Vagina (tissue), 2 donors: ENCODE results near the gene F2RL1. TPM values are rescaled to one million over a fixed set of nuclear protein-coding genes. Genes with fewer than 3 reads are reported as not detected.

ENCODE experiments used
- DNase-seq, 2 donors: peaks; one replicate each; pipeline ENCODE4 v3.0.0-alpha.2; 2017; ENCODE audit errors: extremely low spot score in 2 of 2
- H3K27ac ChIP-seq: fragments of 200-600 bp; sonication (generic); one replicate; pipeline ENCODE4 v1.5.1; 2019
- H3K27me3 ChIP-seq: fragments of 200-600 bp; sonication (generic); one replicate; pipeline ENCODE4 v1.5.1; 2019
- H3K36me3 ChIP-seq, 2 donors: fragments of 200-600 bp; sonication (generic); one replicate each; pipeline ENCODE4 v1.5.1; 2017 to 2019
- H3K4me1 ChIP-seq: fragments of 200-600 bp; sonication (generic); one replicate; pipeline ENCODE4 v1.5.1; 2019
- H3K4me3 ChIP-seq, 2 donors: fragments of 200-600 bp; sonication (generic); 1 replicate in 1 of 2; 2 replicates in 1 of 2; pipeline ENCODE4 v1.5.1; 2016 to 2019
- H3K9me3 ChIP-seq: fragments of 200-600 bp; sonication (generic); one replicate; pipeline ENCODE4 v1.5.1; 2019
- CTCF ChIP-seq, 3 experiments: fragments of 450-650 bp in 2 of 3; fragments of 200-600 bp in 1 of 3; sonication (generic) in 1 of 3; IDR thresholded peaks; one replicate each; pipeline ENCODE4 v1.5.1; 2017 to 2019; ENCODE audit warnings: antibody characterized with exemption in 3 of 3, mild to moderate bottlenecking in 2 of 3, moderate library complexity in 2 of 3
- POLR2A ChIP-seq, 2 donors: fragments of 450-650 bp; IDR thresholded peaks; one replicate each; pipeline ENCODE4 v1.6.1; 2017; ENCODE audit warnings: antibody characterized with exemption in 2 of 2, mild to moderate bottlenecking in 2 of 2, moderate library complexity in 2 of 2
- POLR2AphosphoS5 ChIP-seq, 2 donors: sonication (generic); formaldehyde crosslinking; IDR thresholded peaks; one replicate each; pipeline ENCODE4 v1.9.0; 2017; ENCODE audit warnings: antibody characterized with exemption in 2 of 2, mild to moderate bottlenecking in 2 of 2, low read depth in 1 of 2; ENCODE audit not compliant: insufficient read depth in 1 of 2
- intact Hi-C: fragments of 100-400 bp; cut with DNase I; formaldehyde crosslinking; loops from one replicate; pipeline ENCODE4 v1.15.1; 2023
- total RNA-seq: library from RNA; depleted of rRNA; stranded (reverse); fragments of >200 nt; gene quantifications from one replicate; pipeline ENCODE4 v1.2.3, GENCODE V29; 2016

F2RL1 gene
- total RNA-seq, 1 donor from 2014 or later = 6.6 TPM

DNA sequence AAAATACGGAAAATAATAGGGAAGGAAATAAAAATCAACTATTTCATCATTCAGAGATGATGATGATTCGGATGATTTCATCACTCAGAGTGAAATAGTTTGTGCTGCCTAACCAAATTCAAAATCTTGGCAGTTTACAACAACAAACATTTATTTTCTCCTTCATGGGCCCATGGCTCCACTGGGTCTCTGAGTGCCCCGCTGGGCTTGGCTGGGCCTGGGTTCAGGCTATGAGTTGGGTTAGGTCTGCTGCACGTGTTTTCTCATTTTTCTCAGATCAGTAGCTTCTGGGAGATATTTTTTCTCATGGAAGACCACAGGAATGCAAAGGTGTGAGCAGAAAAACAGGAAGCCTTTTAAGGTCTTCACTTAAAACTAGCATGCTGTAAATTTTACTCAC, 24.0 kb upstream of the F2RL1 start:
- no peak for DNase-seq
- no peak overlapping the region for H3K4me3 ChIP-seq
- TF ChIP-seq POLR2A (IDR thresholded peaks at IDR 0.05) (no peak), CTCF (IDR thresholded peaks at IDR 0.05) (no peak)
- H3K27me3 ChIP-seq = no peaks in the 10 kb centered on the region
- H3K27ac ChIP-seq = no peak overlapping the region
- intact Hi-C loops = no loop called here
- H3K4me1 ChIP-seq = peaks cover 19% of the 10 kb centered on the region
- no peaks in the 10 kb centered on the region for H3K9me3 ChIP-seq
- H3K36me3 ChIP-seq = no peaks in the 10 kb centered on the region

DNA sequence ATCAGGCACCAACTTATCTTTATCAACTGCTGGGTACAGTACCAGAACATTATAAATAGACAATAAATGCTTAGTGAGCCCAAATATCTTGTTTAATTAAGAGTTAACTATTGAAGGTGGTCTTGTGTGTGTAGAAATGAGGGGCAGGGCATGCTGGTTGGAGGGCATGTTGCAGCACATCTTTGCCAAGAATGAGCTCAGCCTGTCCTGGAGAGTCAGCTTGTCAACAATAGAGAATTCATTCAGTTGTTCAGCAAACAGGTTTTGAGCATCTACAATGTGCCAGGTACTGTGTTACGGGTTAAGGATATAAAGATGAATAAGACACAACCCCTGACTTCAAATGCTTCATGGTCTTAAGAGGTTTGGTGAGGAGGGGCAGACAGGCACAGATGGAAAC, 19.2 kb upstream of the F2RL1 start:
- Histone ChIP-seq H3K27ac (no peak overlapping the region), H3K4me1 (no peaks in the 10 kb centered on the region), H3K9me3 (no peaks in the 10 kb centered on the region), H3K4me3 (no peak overlapping the region), H3K27me3 (no peaks in the 10 kb centered on the region), H3K36me3 (no peaks in the 10 kb centered on the region)
- TF ChIP-seq POLR2A (IDR thresholded peaks at IDR 0.05) (no peak), CTCF (IDR thresholded peaks at IDR 0.05) (no peak), POLR2AphosphoS5 (IDR thresholded peaks at IDR 0.05; ENCODE audit: insufficient read depth in 1 of 2, low read depth in 1 of 2) (no peak)
- intact Hi-C loops = no loop called here
- no peak for DNase-seq

GRCh38 chr5:76800579-76800978, 18.3 kb upstream of the F2RL1 start:
- H3K36me3 ChIP-seq = no peaks in the 10 kb centered on the region
- no peak overlapping the region for H3K27ac ChIP-seq
- no peak overlapping the region for H3K4me3 ChIP-seq
- no peak for DNase-seq
- intact Hi-C loops = no loop called here
- H3K9me3 ChIP-seq = no peaks in the 10 kb centered on the region
- no peaks in the 10 kb centered on the region for H3K27me3 ChIP-seq
- no peak for TF ChIP-seq POLR2AphosphoS5 (IDR thresholded peaks at IDR 0.05; ENCODE audit: insufficient read depth in 1 of 2, low read depth in 1 of 2)
- no peak for TF ChIP-seq CTCF (IDR thresholded peaks at IDR 0.05)
- no peak for TF ChIP-seq POLR2A (IDR thresholded peaks at IDR 0.05)
- no peaks in the 10 kb centered on the region for H3K4me1 ChIP-seq

- no peaks in the 10 kb centered on the region for H3K36me3 ChIP-seq
- no peak overlapping the region for H3K4me3 ChIP-seq
- TF ChIP-seq CTCF (IDR thresholded peaks at IDR 0.05) (no peak), POLR2A (IDR thresholded peaks at IDR 0.05) (no peak), POLR2AphosphoS5 (IDR thresholded peaks at IDR 0.05; ENCODE audit: insufficient read depth in 1 of 2, low read depth in 1 of 2) (no peak)
- H3K4me1 ChIP-seq = no peaks in the 10 kb centered on the region
- intact Hi-C loops = no loop called here
- H3K27me3 ChIP-seq = no peaks in the 10 kb centered on the region
- DNase-seq = no peak
- no peaks in the 10 kb centered on the region for H3K9me3 ChIP-seq
- H3K27ac ChIP-seq = no peak overlapping the region
These were observed 17.5 kb upstream of the F2RL1 start for GRCh38 chr5:76801159-76801802.

DNA sequence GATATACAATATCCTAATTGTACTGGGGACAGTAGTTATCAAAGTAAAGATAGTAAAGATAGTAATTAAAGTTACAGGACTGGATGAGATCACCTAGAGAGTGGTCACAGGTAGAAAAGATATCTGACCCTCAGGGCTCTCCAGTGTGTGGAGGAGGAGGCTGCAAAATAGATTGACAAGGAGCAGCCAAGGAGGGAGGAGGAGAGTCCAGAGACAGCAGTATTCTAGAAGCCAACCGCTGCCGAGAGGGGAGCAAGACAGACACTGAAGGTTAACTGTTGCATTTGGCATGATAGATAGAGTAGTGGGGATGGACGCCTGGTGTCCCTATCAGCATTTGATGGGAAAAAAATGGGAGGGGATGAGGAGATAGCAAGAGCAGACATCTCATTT, 17.0 kb upstream of the F2RL1 start:
- TF ChIP-seq POLR2AphosphoS5 (IDR thresholded peaks at IDR 0.05; ENCODE audit: insufficient read depth in 1 of 2, low read depth in 1 of 2) (no peak), CTCF (IDR thresholded peaks at IDR 0.05) (no peak), POLR2A (IDR thresholded peaks at IDR 0.05) (no peak)
- no peaks in the 10 kb centered on the region for H3K4me1 ChIP-seq
- DNase-seq = no peak
- H3K27me3 ChIP-seq = no peaks in the 10 kb centered on the region
- intact Hi-C loops = no loop called here
- H3K9me3 ChIP-seq = no peaks in the 10 kb centered on the region
- no peak overlapping the region for H3K27ac ChIP-seq
- H3K4me3 ChIP-seq = no peak overlapping the region
- H3K36me3 ChIP-seq = no peaks in the 10 kb centered on the region
